ENCODE measurements around the gene NUCB1. TPM values are rescaled to one million over a fixed set of nuclear protein-coding genes. Genes with fewer than 3 reads are reported as not detected.
"Not testable (repeated sequence)": the region's sequence is repeated elsewhere in the genome, so short reads cannot be mapped to it uniquely, and the experiment has no call there.

The NUCB1 gene
- total and polyA plus RNA-seq, 8 donors, result 60.9 to 136 (median 96.3) TPM

DNA sequence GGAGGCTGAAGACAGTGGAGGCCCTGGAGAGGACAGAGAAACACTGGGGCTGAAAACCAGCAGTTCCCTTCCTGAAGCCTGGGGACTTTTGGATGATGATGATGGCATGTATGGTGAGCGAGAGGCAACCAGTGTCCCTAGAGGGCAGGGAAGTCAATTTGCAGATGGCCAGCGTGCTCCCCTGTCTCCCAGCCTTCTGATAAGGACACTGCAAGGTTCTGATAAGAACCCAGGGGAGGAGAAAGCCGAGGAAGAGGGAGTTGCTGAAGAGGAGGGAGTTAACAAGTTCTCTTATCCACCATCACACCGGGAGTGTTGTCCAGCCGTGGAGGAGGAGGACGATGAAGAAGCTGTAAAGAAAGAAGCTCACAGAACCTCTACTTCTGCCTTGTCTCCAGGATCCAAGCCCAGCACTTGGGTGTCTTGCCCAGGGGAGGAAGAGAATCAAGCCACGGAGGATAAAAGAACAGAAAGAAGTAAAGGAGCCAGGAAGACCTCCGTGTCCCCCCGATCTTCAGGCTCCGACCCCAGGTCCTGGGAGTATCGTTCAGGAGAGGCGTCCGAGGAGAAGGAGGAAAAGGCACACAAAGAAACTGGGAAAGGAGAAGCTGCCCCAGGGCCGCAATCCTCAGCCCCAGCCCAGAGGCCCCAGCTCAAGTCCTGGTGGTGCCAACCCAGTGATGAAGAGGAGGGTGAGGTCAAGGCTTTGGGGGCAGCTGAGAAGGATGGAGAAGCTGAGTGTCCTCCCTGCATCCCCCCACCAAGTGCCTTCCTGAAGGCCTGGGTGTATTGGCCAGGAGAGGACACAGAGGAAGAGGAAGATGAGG lies 26.4 kb upstream of the NUCB1 start:
- FAIRE-seq, result no peak
- Histone ChIP-seq H3K27me3 (no peaks in the 10 kb centered on the region), H3K27ac (peak overlapping the region; percentile 94 to 100 (median 98)), H3K9me3 (no peaks in the 10 kb centered on the region), H3K36me3 (no peaks in the 10 kb centered on the region), H3K4me1 (peaks cover 0 to 25% (median 5%) of the 10 kb centered on the region in 3 donors), H3K4me3 (peak overlapping the region; percentile 76 to 87 (median 83))
- TF ChIP-seq, protein P1, sequence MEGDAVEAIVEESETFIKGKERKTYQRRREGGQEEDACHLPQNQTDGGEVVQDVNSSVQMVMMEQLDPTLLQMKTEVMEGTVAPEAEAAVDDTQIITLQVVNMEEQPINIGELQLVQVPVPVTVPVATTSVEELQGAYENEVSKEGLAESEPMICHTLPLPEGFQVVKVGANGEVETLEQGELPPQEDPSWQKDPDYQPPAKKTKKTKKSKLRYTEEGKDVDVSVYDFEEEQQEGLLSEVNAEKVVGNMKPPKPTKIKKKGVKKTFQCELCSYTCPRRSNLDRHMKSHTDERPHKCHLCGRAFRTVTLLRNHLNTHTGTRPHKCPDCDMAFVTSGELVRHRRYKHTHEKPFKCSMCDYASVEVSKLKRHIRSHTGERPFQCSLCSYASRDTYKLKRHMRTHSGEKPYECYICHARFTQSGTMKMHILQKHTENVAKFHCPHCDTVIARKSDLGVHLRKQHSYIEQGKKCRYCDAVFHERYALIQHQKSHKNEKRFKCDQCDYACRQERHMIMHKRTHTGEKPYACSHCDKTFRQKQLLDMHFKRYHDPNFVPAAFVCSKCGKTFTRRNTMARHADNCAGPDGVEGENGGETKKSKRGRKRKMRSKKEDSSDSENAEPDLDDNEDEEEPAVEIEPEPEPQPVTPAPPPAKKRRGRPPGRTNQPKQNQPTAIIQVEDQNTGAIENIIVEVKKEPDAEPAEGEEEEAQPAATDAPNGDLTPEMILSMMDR (IDR thresholded peaks at IDR 0.05), result no peak
- ATAC-seq, result no peak
- WGBS, 2 donors, result 56 to 62% methylated on average over 14 of the region's 14 CpGs
- intact Hi-C loops (cut with DNase I), result loop anchor here in 1 of 3 donors (10.0 kb wide), 1 partner anchor 91 kb away; the partner anchor contains the start of gene FTL
- peak in 2 of 6 donors; percentile 35 to 36 for DNase-seq

GRCh38 chr19:48874303-48875135 lies 25.6 kb upstream of the NUCB1 start:
- no peaks in the 10 kb centered on the region for H3K9me3 ChIP-seq
- TF ChIP-seq, protein P1 (IDR thresholded peaks at IDR 0.05), result no peak
- FAIRE-seq (no peak), DNase-seq (peak in 2 of 6 donors; percentile 46 to 49), ATAC-seq (no peak)
- H3K4me1 ChIP-seq, result peaks cover 0 to 25% (median 5%) of the 10 kb centered on the region in 3 donors
- intact Hi-C loops (cut with DNase I), result loop anchor here in 1 of 3 donors (10.0 kb wide), 1 partner anchor 90 kb away; the partner anchor contains the start of gene FTL
- H3K4me3 ChIP-seq, result peak overlapping the region; percentile 15 to 85 (median 46)
- no peaks in the 10 kb centered on the region for H3K36me3 ChIP-seq
- H3K27me3 ChIP-seq, result no peaks in the 10 kb centered on the region
- 46 to 59% methylated on average over 17 of the region's 17 CpGs for WGBS, 2 donors
- H3K27ac ChIP-seq, result peak overlapping the region in 2 of 4 donors; percentile 99 to 100

- 73 to 74% methylated on average over 29 to 30 of the region's 30 CpGs for WGBS, 2 donors
- FAIRE-seq, H3K36me3 ChIP-seq, H3K27me3 ChIP-seq, ATAC-seq, H3K9me3 ChIP-seq: not testable (repeated sequence)
- intact Hi-C loops (cut with DNase I), result loop anchor here in 1 of 3 donors (10.0 kb wide), 1 partner anchor 88 kb away; the partner anchor contains the start of gene FTL
- H3K27ac ChIP-seq, result peak overlapping the region in 3 of 4 donors; percentile 28 to 100 (median 99)
- peaks cover 0 to 25% (median 5%) of the 10 kb centered on the region in 3 donors for H3K4me1 ChIP-seq
- DNase-seq, result peak in 2 of 6 donors; percentile 35 to 57
- H3K4me3 ChIP-seq, result peak overlapping the region in 1 of 4 donors; percentile 76
Measured at GRCh38 chr19:48876043-48876981, 23.8 kb upstream of the NUCB1 start.

DNA sequence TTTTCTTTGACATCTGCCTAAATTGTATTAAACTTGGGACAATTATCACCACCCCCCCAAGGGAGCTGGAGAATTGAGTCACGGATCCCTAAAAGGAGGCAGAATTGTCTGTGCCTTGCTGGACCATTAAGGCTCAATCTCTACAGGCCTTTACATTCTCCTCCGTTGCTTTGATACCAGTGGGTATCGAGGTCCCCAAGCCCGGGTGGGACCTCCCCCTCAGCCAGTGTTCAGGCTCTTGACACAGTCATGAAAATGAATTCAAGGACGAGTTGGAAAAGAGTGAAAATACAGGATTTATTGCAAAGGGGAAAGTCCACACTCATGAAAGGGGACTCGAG lies 22.3 kb upstream of the NUCB1 start:
- H3K36me3 ChIP-seq, result no peaks in the 10 kb centered on the region
- 83 to 89% methylated on average over 6 of the region's 6 CpGs for WGBS, 2 donors
- ATAC-seq (no peak), FAIRE-seq (no peak), DNase-seq (no peak)
- H3K4me3 ChIP-seq, result no peak overlapping the region
- peaks cover 0 to 25% (median 5%) of the 10 kb centered on the region in 3 donors for H3K4me1 ChIP-seq
- no peaks in the 10 kb centered on the region for H3K27me3 ChIP-seq
- intact Hi-C loops (cut with DNase I), result loop anchor here in 1 of 3 donors (10.0 kb wide), 1 partner anchor 87 kb away; the partner anchor contains the start of gene FTL
- no peak overlapping the region for H3K27ac ChIP-seq
- no peaks in the 10 kb centered on the region for H3K9me3 ChIP-seq
- TF ChIP-seq, protein P1 (IDR thresholded peaks at IDR 0.05), result no peak
